HG02798 (cell line): ENCODE measurements around the gene SIGLEC6.

Experiments used
- ATAC-seq: cut with Tn5 transposase; IDR thresholded peaks from one replicate; pipeline ENCODE4 v1.9.1; 2021; ENCODE audit warnings: mild to moderate bottlenecking; ENCODE audit not compliant: unreplicated experiment, poor library complexity

Gene SIGLEC6

GRCh38 chr19:51531349-51532315 lies at the start of gene SIGLEC6:
Gene SIGLEC6, minus strand, starts transcription at chr19:51531670. Its CDS starts 22 bp downstream, at chr19:51531648.
- no peak for ATAC-seq

- no peak for ATAC-seq
Observed at GRCh38 chr19:51576850-51577249, 45.4 kb upstream of the SIGLEC6 start.

- no peak for ATAC-seq
Observed at GRCh38 chr19:51573331-51573730, 41.9 kb upstream of the SIGLEC6 start.

GRCh38 chr19:51572908-51573307 lies 41.4 kb upstream of the SIGLEC6 start:
- no peak for ATAC-seq

GRCh38 chr19:51572410-51572809 lies 40.9 kb upstream of the SIGLEC6 start:
- ATAC-seq: no peak

GRCh38 chr19:51571599-51571998 lies 40.1 kb upstream of the SIGLEC6 start:
- ATAC-seq: no peak

- peak; percentile 97 for ATAC-seq
Observed at GRCh38 chr19:51570962-51571575, 39.6 kb upstream of the SIGLEC6 start, which contains the start of gene ZNF175. Gene ZNF175, plus strand, starts transcription at chr19:51571283. Its CDS starts 2,047 bp downstream, at chr19:51573330.

- no peak for ATAC-seq
Observed at GRCh38 chr19:51568456-51568855, 37.0 kb upstream of the SIGLEC6 start.

- no peak for ATAC-seq
Observed at GRCh38 chr19:51567583-51567982, 36.1 kb upstream of the SIGLEC6 start.

- no peak for ATAC-seq
Observed at GRCh38 chr19:51566489-51567100, 35.1 kb upstream of the SIGLEC6 start.

- no peak for ATAC-seq
Observed at GRCh38 chr19:51565583-51565982, 34.1 kb upstream of the SIGLEC6 start.

- ATAC-seq: no peak
Observed at GRCh38 chr19:51564791-51565190, 33.3 kb upstream of the SIGLEC6 start.

GRCh38 chr19:51560339-51560738 lies 28.9 kb upstream of the SIGLEC6 start:
- ATAC-seq: no peak

GRCh38 chr19:51559240-51559639 lies 27.8 kb upstream of the SIGLEC6 start:
- no peak for ATAC-seq

- no peak for ATAC-seq
Observed at GRCh38 chr19:51552996-51553725, 21.7 kb upstream of the SIGLEC6 start.

GRCh38 chr19:51552608-51552995 lies 21.1 kb upstream of the SIGLEC6 start:
- no peak for ATAC-seq

- no peak for ATAC-seq
Observed at GRCh38 chr19:51551673-51552432, 20.4 kb upstream of the SIGLEC6 start.

GRCh38 chr19:51550848-51551672 lies 19.6 kb upstream of the SIGLEC6 start:
- ATAC-seq: no peak
